Measurements from ENCODE around the gene TPPP2.

- no peak for TF ChIP-seq CTCF (conservative IDR thresholded peaks at IDR 0.05; ENCODE audit: low read depth, low read length)
- no peak for TF ChIP-seq EZH2phosphoT487 (IDR thresholded peaks at IDR 0.05; ENCODE audit: borderline replicate concordance, low read length)
Observed at GRCh38 chr14:21070083-21070609, 40.1 kb downstream of the TPPP2 start, which contains the start of gene ARHGEF40.
